Measurements from ENCODE around the gene NAP1L4.

NAP1L4 gene

GRCh38 chr11:2902784-2903671 is 89.1 kb downstream of the NAP1L4 start:
- no peak for DNase-seq

GRCh38 chr11:2901854-2902783 is 90.0 kb downstream of the NAP1L4 start:
- peak; percentile 83 for DNase-seq

GRCh38 chr11:2901196-2901796 is 90.8 kb downstream of the NAP1L4 start:
- no peak for DNase-seq

DNA sequence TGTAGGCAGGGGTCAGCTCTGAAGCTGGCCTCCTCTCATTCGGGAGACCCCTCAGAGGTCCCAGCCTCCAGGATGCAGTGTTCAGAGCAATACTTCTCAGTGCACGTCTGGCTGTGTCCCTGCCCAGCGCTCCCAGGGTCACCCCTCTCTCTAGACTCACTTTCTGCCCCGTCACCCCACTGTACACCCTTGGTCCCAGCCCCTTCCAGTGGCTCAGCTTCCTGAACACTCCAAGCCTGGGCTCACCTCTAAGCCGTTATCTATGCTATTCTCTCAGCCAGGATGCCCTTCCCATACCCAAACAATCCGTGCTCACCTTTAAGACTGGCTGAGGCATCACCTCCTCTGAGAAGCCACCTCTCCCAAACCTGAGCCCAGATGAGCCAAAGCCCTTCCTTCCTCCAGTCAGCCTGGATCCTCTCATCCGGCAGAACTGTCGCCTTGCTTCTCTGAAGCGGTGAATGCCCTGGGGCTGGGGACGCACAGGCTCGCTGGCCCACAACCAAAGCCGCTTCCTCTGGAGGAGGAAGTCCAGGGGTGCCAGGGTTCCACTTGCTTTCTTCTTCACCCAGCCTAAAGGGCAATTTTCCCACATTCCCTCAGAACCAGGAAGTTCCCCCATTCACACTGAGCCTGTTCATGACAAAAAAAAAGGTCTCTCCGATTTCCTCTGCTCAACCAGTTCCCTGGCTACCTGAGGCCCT is 92.9 kb downstream of the NAP1L4 start:
- DNase-seq: no peak

DNA sequence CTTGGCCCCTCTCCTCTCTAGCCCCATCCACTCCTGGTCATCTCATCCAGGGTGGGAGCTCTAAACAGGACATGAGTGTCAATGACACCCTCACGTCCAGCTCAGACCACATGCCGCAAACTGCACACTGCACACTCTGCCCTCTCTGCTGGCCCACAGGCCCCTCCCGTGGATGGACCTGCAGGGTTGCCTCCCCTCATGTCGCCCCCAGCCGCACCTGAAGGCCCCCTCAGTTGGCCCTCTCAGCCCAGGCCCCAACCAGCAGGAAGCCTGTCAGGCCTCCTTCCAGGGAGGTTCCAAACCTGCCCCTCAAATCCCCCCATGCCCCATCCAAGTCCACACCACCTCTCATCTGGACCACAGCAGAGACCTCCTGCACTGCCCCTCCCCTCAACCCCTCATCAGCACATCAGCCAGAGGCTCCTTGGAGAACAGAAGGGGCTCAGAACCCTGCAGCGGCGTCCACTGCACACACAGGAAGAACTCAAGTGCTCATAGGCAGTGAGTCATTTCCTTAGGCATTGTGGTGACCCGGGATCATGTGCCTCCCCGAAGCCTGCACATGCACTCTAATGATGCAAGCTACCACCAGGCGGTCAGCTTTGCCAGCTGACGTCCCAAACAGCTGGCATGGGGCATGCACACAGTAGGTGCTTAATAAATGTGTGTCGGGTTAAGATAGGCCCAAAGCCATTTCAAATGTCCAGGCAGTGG is 93.6 kb downstream of the NAP1L4 start:
- DNase-seq: no peak

- DNase-seq: no peak
Measured at GRCh38 chr11:2897048-2897447, 95.1 kb downstream of the NAP1L4 start.

GRCh38 chr11:2896047-2896446 is 96.1 kb downstream of the NAP1L4 start:
- no peak for DNase-seq
